RWPE2 (cell line): ENCODE measurements around the gene GPR146.

Experiments
- ATAC-seq: fragments of 200-7000 bp; cut with Tn5 transposase; 3 replicates; pipeline ENCODE4 v1.9.1; 2021; ENCODE audit warnings: low read depth
- DNase-seq: peaks from one replicate; pipeline ENCODE4 v3.0.0-alpha.2; 2020; ENCODE audit warnings: low spot score
- H3K27ac ChIP-seq: fragments of 450-650 bp; 2 replicates; pipeline ENCODE4 v1.5.1; 2017; ENCODE audit warnings: mild to moderate bottlenecking; ENCODE audit not compliant: poor library complexity, severe bottlenecking
- H3K27me3 ChIP-seq: fragments of 250-450 bp; sonication (Bioruptor Pico); 2 replicates; pipeline ENCODE4 v1.5.1; 2021; ENCODE audit warnings: mild to moderate bottlenecking, moderate library complexity; ENCODE audit not compliant: insufficient read depth, poor library complexity, severe bottlenecking
- H3K36me3 ChIP-seq: fragments of 250-450 bp; sonication (Bioruptor Pico); 2 replicates; pipeline ENCODE4 v1.5.1; 2020; ENCODE audit warnings: low read depth, mild to moderate bottlenecking, moderate library complexity
- H3K4me1 ChIP-seq: fragments of 250-450 bp; sonication (Bioruptor Pico); 2 replicates; pipeline ENCODE4 v1.5.1; 2021; ENCODE audit warnings: mild to moderate bottlenecking, moderate library complexity; ENCODE audit not compliant: insufficient read depth, poor library complexity, severe bottlenecking
- H3K4me3 ChIP-seq: fragments of 250-450 bp; sonication (Bioruptor Pico); 2 replicates; pipeline ENCODE4 v1.5.1; 2021; ENCODE audit warnings: mild to moderate bottlenecking, moderate library complexity; ENCODE audit not compliant: severe bottlenecking
- H3K9me3 ChIP-seq: fragments of 250-450 bp; sonication (Bioruptor Pico); 2 replicates; pipeline ENCODE4 v1.5.1; 2021; ENCODE audit warnings: mild to moderate bottlenecking, moderate library complexity; ENCODE audit not compliant: severe bottlenecking
- TF ChIP-seq, protein P1 (sequence below): fragments of 450-650 bp; IDR thresholded peaks from one replicate; pipeline ENCODE4 v1.5.1; 2017; ENCODE audit warnings: mild to moderate bottlenecking, moderate library complexity; ENCODE audit not compliant: poor library complexity, severe bottlenecking

GPR146 gene

DNA sequence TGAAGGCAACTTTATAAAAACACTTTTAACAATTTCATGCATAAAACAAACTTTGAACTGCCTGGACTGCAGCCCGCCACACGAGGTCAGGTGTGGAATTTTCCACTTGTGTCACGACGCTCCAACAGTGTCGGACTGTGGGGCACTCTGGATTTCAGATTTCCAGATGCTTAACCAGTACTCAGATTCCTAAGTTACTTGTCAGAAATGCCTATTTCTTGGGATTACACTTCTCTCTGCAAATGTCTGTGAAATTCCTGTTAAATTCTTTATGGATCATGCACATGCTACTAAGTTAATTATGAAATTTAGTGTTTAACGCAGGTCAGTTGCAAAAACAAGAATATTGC, 43.1 kb downstream of the GPR146 start:
- Histone ChIP-seq H3K27me3 (no peaks in the 10 kb centered on the region), H3K4me3 (no peak overlapping the region), H3K9me3 (no peaks in the 10 kb centered on the region), H3K36me3 (no peaks in the 10 kb centered on the region), H3K4me1 (peaks cover 21% of the 10 kb centered on the region), H3K27ac (no peak overlapping the region)
- DNase-seq (no peak), ATAC-seq (no peak)
- TF ChIP-seq, protein P1, sequence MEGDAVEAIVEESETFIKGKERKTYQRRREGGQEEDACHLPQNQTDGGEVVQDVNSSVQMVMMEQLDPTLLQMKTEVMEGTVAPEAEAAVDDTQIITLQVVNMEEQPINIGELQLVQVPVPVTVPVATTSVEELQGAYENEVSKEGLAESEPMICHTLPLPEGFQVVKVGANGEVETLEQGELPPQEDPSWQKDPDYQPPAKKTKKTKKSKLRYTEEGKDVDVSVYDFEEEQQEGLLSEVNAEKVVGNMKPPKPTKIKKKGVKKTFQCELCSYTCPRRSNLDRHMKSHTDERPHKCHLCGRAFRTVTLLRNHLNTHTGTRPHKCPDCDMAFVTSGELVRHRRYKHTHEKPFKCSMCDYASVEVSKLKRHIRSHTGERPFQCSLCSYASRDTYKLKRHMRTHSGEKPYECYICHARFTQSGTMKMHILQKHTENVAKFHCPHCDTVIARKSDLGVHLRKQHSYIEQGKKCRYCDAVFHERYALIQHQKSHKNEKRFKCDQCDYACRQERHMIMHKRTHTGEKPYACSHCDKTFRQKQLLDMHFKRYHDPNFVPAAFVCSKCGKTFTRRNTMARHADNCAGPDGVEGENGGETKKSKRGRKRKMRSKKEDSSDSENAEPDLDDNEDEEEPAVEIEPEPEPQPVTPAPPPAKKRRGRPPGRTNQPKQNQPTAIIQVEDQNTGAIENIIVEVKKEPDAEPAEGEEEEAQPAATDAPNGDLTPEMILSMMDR, result no peak

DNA sequence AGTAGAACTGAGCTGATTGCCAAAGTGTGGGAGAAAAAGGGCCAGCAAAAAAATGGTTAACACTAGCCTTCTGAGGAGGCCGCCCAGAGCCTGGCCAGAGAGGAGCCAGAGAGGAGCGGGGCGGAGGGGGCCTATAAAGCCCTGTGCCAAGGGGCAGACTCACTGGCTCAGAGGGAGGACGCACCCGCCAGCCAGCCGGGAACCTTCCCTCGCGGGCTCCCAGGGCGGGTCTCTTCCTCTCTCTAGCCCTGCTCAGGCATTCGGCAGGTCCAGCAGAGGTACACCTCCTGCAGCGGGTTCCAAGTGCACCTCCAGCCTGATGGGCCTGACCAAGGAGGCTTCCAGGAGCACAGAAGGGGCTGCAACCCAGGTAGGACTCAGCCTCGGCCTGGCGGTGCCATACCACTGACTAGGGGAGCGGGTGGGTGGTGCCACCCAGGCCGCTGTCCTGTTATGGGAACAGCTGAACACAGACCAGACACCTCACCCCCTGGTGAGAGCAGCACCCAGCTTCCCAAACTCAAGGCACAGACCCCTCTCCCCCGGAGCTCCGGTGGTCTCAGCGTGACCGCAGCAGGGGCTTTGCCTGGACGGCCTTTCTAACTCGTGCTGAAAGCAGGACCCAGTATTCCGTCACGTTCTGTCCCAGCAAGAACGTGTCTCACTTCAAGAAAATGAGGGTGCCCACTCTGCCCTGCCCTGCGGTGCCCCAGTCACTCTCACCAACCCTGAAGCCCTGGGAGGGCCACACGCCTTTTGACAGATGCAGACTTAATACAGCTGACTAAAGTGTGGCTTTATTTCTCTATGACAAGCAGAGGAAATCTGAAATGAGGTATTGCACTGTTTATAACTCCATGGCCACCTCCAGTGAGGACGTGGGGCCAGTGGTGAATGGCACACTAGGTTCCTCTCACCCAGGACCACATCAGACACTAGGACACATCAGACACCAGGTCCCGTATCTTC, 43.9 kb downstream of the GPR146 start, which contains the start of gene GPER1:
TSS of gene GPER1 (plus strand) at position 162 of the 969 bp plus-strand sequence. CDS start 3,616 bp downstream, outside the sequence.
- Histone ChIP-seq H3K4me3 (peak within 1 kb of the TSS; percentile 8), H3K27me3 (no peaks in the 10 kb centered on the region), H3K36me3 (no peaks in the 10 kb centered on the region), H3K9me3 (no peaks in the 10 kb centered on the region), H3K27ac (no peak within 1 kb of the TSS), H3K4me1 (peaks cover 21% of the 10 kb centered on the region)
- TF ChIP-seq, protein P1, result no peak
- ATAC-seq (peak; percentile 70), DNase-seq (no peak)

DNA sequence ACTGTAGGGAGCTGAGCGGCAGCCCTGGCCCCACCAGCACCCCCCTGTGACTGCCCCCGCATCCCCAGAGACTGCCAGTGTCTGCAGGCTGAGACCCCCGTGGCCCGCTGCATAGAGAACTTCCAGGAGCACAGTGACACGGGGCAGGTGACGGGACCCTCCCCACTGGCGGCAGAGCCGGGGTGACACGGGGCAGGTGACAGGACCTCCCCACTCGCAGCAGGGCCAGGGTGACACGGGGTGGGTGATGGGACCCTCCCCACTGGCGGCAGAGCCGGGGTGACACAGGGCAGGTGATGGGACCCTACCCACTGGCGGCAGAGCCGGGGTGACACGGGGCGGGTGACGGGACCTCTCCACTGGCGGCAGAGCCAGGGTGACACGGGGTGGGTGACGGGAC, 45.9 kb downstream of the GPR146 start:
- H3K27me3 ChIP-seq, result no peaks in the 10 kb centered on the region
- no peaks in the 10 kb centered on the region for H3K36me3 ChIP-seq
- no peak overlapping the region for H3K4me3 ChIP-seq
- peaks cover 21% of the 10 kb centered on the region for H3K4me1 ChIP-seq
- no peak for ATAC-seq
- H3K27ac ChIP-seq, result no peak overlapping the region
- no peaks in the 10 kb centered on the region for H3K9me3 ChIP-seq
- TF ChIP-seq, protein P1, result no peak
- DNase-seq, result no peak

DNA sequence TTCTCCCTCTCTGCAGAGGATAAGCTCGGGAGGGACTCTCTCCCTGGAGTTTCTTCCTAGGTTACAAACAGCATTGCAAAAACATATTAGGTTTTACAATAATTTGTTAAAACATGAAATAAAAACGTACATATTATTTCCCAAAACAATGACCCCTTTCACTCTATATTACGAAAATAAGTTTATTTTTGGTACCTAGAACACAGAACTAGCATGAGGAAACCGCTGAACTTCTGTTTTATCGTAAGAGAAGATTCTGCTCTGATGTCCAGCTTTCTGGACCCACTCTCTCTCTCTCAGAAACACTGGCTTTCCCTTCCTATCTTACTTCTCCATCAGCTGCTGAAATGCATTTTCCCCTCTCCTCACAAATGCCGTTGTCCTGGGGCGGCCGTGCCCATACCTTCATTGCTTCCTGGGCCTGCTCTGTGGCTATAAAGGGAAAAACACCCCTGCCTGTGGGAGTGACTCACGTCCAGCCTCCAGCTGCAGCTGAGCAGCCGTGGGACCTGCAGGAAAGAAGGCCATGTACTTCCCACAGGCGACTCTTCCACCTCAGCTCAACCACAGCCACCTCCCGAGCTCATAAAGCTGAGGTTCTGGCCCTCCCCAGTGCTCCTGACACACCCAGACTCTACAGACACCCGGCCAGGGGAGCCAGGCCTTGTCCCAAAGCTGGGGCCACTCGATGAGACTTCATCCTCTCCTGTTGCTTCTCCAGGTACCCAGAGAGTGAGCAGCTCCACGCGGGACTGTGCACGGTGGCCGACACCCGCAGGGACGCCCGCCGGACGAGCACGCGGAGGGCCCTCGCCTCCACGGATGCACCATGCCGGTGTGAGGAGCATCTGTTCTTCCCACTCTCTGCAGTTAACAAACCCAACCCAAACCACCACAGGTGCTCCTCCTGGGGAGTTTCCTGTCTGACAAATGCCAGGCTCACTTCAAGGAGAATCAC, 46.6 kb downstream of the GPR146 start:
- Histone ChIP-seq H3K4me1 (peaks cover 21% of the 10 kb centered on the region), H3K27me3 (no peaks in the 10 kb centered on the region), H3K9me3 (no peaks in the 10 kb centered on the region), H3K4me3 (no peak overlapping the region), H3K36me3 (no peaks in the 10 kb centered on the region), H3K27ac (no peak overlapping the region)
- TF ChIP-seq, protein P1, result no peak
- no peak for DNase-seq
- ATAC-seq, result no peak
